Measurements from ENCODE around the gene DHX9. TPM values are rescaled to one million over a fixed set of nuclear protein-coding genes. Genes with fewer than 3 reads are reported as not detected.
A peak's percentile ranks its signal among the peaks of the same experiment; 100 is the strongest.

Gene DHX9
- total RNA-seq, 1 experiment from 2014 or later = 336 TPM

DNA sequence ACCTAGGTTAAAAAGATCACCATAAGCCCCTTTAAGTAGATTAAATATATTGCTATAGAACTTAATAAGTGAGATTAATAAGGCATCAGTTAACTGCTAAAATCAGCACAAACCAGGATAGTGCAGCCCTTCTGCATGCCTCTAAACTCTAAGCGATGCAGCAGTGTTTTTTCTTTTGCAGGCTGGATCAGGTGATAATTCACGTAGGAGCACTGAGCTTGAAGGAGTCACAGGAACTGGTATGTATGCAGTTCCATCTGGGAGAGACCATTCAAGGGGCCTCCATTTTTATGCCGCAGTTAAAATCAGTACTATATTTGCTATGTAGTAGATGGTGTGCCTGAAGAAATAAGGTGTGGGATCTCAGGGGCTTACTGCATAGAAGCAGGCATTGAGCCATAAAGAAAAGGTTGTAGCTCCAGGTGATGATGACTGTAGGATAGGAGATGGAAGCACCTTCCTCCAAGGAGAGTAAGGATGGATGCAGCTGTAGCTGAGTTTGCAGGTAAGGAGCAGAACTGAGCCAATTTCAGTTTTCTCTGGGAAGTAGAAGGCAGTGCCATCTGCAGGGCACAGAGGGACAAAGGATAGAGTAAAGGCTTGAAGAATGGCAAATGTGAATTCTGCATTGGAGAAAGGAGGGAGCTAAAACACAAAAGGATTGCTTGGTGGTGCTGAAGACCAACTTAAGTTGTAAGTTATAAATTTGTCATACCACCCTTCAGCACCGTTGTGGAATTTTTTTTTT lies 27.0 kb upstream of the DHX9 start:
- Mint-ChIP-seq H3K9me3 (no peaks in the 10 kb centered on the region), H3K4me1 (peaks cover 0 to 6% of the 10 kb centered on the region in 2 experiments; a peak in 3 of 4 replicates), H3K27me3 (ENCODE audit: low read depth) (no peaks in the 10 kb centered on the region), H3K36me3 (ENCODE audit: insufficient read depth in 1 of 3, low read depth in 3 of 3) (no peaks in the 10 kb centered on the region), H3K4me3 (no peak overlapping the region), H3K27ac (no peak overlapping the region)
- no peak overlapping the region for H3K4me2 ChIP-seq (ENCODE audit: insufficient read depth, insufficient read length, low read length)
- H3K79me2 ChIP-seq (ENCODE audit: insufficient read depth, low read length) = no peaks in the 10 kb centered on the region
- no peak overlapping the region for H3K9ac ChIP-seq (ENCODE audit: extremely low read depth, insufficient read length, low read length)
- no peaks in the 10 kb centered on the region for H3K9me3 ChIP-seq (ENCODE audit: control insufficient read depth, low read depth, low read length)
- H2BK12ac ChIP-seq (ENCODE audit: insufficient read length, low read depth, low read length) = no peak overlapping the region
- DNase-seq = no peak
- H2BK5ac ChIP-seq (ENCODE audit: insufficient read length, low read length) = no peak overlapping the region
- no peaks in the 10 kb centered on the region for H3K23me2 ChIP-seq (ENCODE audit: insufficient read length, low read depth, low read length, poor library complexity, severe bottlenecking)
- no peak overlapping the region for H4K5ac ChIP-seq (ENCODE audit: insufficient read length, low read depth, low read length)
- no peak overlapping the region for H3T11ph ChIP-seq (ENCODE audit: low read length)
- no peak overlapping the region for H3K14ac ChIP-seq (ENCODE audit: insufficient read depth, low read length)
- no peak overlapping the region for H2AFZ ChIP-seq (ENCODE audit: low read length)
- H3K18ac ChIP-seq (ENCODE audit: insufficient read length, low read depth, low read length) = no peak overlapping the region
- H2AK5ac ChIP-seq (ENCODE audit: insufficient read length, low read length) = no peak overlapping the region
- no peak overlapping the region for H2BK120ac ChIP-seq (ENCODE audit: low read depth, low read length, poor library complexity, severe bottlenecking)
- no peaks in the 10 kb centered on the region for H3K27me3 ChIP-seq (ENCODE audit: insufficient read depth, low read length)
- H3K4me1 ChIP-seq (ENCODE audit: insufficient read depth, low read length) = no peaks in the 10 kb centered on the region
- TF ChIP-seq, protein P1, sequence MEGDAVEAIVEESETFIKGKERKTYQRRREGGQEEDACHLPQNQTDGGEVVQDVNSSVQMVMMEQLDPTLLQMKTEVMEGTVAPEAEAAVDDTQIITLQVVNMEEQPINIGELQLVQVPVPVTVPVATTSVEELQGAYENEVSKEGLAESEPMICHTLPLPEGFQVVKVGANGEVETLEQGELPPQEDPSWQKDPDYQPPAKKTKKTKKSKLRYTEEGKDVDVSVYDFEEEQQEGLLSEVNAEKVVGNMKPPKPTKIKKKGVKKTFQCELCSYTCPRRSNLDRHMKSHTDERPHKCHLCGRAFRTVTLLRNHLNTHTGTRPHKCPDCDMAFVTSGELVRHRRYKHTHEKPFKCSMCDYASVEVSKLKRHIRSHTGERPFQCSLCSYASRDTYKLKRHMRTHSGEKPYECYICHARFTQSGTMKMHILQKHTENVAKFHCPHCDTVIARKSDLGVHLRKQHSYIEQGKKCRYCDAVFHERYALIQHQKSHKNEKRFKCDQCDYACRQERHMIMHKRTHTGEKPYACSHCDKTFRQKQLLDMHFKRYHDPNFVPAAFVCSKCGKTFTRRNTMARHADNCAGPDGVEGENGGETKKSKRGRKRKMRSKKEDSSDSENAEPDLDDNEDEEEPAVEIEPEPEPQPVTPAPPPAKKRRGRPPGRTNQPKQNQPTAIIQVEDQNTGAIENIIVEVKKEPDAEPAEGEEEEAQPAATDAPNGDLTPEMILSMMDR (conservative IDR thresholded peaks at IDR 0.05) = peak; percentile 36; the same call in 1 of the 3 replicates
- no peaks in the 10 kb centered on the region for H4K20me1 ChIP-seq (ENCODE audit: control insufficient read depth, insufficient read depth, insufficient read length)
- H3K23ac ChIP-seq (ENCODE audit: insufficient read length, low read depth, low read length) = no peak overlapping the region
- WGBS (ENCODE audit: extremely low coverage, insufficient read length, low lambda C conversion rate) = no CpG with 5 or more reads among the region's 4 CpGs
- no peak overlapping the region for H3K56ac ChIP-seq (ENCODE audit: insufficient read length, low read depth, low read length)
- H4K91ac ChIP-seq (ENCODE audit: insufficient read length, low read depth, low read length) = no peak overlapping the region
- no peak overlapping the region for H2BK20ac ChIP-seq (ENCODE audit: low read depth, low read length, poor library complexity, severe bottlenecking)
- no peak overlapping the region for H4K8ac ChIP-seq (replicated peaks; ENCODE audit: insufficient read length, low read depth, low read length)
- H3K79me1 ChIP-seq (ENCODE audit: insufficient read depth, low read depth, low read length, poor library complexity, severe bottlenecking) = no peaks in the 10 kb centered on the region
- H3K4ac ChIP-seq (ENCODE audit: low read depth, low read length) = no peak overlapping the region
- H2BK15ac ChIP-seq (ENCODE audit: low read depth, low read length) = no peak overlapping the region
- no peak overlapping the region for H3K27ac ChIP-seq (ENCODE audit: insufficient read length, low read depth, low read length)
